ENCODE results near the gene TBCA.

DNA sequence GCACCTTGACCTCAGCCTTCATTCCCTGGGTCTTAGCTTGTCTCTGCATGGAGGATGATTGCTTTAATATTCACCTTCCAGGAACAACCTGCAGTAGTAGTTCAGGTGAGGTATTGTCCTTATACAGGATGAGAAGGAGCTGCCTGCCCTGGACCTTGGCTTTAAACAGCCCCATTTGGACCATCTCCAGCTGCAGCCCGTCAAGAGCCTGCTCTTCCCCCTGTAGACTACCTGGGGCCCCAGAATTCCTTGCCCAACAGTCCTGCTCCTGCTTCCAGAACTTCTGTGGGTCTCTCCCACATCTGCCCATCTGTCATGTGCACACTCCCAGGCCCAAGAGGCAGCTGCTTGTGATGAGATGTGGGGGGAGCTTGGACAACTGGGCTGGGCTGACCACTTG, 125.5 kb downstream of the TBCA start:
- TF ChIP-seq, protein P1, sequence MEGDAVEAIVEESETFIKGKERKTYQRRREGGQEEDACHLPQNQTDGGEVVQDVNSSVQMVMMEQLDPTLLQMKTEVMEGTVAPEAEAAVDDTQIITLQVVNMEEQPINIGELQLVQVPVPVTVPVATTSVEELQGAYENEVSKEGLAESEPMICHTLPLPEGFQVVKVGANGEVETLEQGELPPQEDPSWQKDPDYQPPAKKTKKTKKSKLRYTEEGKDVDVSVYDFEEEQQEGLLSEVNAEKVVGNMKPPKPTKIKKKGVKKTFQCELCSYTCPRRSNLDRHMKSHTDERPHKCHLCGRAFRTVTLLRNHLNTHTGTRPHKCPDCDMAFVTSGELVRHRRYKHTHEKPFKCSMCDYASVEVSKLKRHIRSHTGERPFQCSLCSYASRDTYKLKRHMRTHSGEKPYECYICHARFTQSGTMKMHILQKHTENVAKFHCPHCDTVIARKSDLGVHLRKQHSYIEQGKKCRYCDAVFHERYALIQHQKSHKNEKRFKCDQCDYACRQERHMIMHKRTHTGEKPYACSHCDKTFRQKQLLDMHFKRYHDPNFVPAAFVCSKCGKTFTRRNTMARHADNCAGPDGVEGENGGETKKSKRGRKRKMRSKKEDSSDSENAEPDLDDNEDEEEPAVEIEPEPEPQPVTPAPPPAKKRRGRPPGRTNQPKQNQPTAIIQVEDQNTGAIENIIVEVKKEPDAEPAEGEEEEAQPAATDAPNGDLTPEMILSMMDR (IDR thresholded peaks at IDR 0.05) = no peak
- no peak for TF ChIP-seq POLR2A (IDR thresholded peaks at IDR 0.05)

Measured in adrenal gland (tissue), 5 donors.